ENCODE measurements around the gene GNAQ.

- TF ChIP-seq CTCF (IDR thresholded peaks at IDR 0.05 in 8 of 11, conservative IDR thresholded peaks at IDR 0.05 in 3 of 11) (no peak), POLR2A (IDR thresholded peaks at IDR 0.05) (no peak), POLR2AphosphoS5 (IDR thresholded peaks at IDR 0.05) (no peak)
Measured at GRCh38 chr9:77943057-77943456, 88.6 kb downstream of the GNAQ start.
